GM21447 (cell line): ENCODE measurements around the gene DCLK3.

Source experiments
- ATAC-seq: cut with Tn5 transposase; IDR thresholded peaks from one replicate; pipeline ENCODE4 v1.9.1; 2021; ENCODE audit not compliant: unreplicated experiment

Gene DCLK3

DNA sequence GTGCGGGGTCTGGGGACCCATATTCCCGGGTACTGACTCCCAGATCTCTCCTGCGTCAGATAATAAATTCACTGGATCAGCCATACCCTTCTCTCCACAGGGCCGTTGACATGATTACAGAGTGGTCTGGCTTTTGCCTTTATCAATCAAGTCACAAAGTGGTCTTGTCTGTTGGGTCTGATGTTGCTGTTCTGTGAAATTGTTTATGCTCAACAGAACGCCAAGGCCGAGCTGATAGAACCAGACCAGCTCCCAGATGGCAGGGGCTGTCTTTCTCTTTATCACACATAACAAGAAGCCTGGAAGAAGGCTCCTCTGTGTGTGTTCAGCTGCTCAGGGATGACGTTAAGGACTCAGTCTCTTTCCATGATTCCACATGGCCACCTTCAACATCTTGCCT is 751 bp upstream of the DCLK3 start:
- no peak for ATAC-seq

- ATAC-seq, result no peak
These were observed 318 bp upstream of the DCLK3 start for GRCh38 chr3:36764704-36765038.

DNA sequence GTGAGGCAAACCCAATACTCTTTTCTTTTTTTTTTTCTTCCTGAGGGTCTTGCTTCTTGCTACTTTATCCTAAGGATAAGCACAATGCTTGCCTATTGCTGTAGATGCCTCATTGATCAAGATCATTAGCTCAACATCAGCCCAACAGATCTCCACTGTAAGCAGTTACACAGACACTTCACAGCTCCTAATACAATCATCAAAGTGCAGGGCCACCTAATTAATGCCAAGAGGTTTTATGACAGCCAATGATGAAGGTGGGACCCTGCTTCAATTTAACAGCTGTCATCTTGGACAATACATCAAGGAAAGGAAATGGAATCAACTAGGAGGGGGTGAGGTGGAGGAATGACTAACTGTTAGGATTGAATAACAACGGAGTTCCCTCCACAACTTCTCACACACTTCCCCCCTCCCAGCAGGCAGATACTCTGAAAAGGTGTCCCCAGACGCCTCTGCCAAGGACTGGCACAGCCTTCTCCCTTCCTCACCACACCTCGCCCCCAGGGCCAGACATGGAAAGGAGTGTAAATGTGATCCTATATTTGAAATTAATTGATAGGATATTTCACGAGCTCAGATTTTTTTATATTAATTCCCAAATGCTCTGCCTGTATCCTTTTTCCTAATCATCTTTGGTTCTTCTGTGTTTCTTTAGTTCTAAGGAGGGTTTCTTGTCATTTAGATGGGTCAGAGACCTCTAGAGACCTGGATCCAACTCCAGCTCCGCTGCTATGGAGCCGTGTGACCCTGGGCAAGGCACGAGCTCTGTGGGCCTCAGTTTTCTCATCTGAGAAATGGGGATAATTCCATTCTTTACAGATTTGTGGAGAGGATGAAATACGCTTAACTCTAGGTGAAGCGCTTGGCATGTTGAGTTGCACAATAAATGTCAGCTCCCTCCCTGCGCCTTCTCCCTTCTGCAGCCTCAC is 1.2 kb downstream of the DCLK3 start:
- no peak for ATAC-seq

- no peak for ATAC-seq
These were observed 2.6 kb downstream of the DCLK3 start for GRCh38 chr3:36761779-36762178.

GRCh38 chr3:36756269-36756668 is 8.1 kb downstream of the DCLK3 start:
- no peak for ATAC-seq

DNA sequence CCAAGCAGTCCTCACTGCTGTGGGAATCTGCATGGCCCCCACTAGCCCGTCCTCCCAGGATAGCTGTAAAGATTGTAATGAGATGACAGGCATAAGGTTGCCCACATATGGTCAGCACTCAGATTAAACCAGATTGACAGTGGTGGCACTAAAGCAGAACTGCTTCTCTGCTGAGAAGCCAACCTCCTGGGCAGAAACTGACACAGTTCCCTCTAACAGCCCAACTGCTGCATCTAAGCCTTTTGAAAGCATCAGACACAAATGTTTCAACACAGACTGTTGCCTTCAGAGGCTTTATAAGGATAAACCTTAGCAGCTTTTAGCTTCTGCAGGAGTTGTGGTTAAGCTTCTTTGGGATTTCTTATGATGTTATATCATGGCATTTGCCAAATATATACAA is 13.0 kb downstream of the DCLK3 start:
- ATAC-seq, result no peak

GRCh38 chr3:36750737-36751136 is 13.6 kb downstream of the DCLK3 start:
- ATAC-seq, result no peak

- ATAC-seq, result no peak
These were observed 19.6 kb downstream of the DCLK3 start for GRCh38 chr3:36744763-36745162.

GRCh38 chr3:36743826-36744225 is 20.5 kb downstream of the DCLK3 start:
- no peak for ATAC-seq

GRCh38 chr3:36741285-36741684 is 23.1 kb downstream of the DCLK3 start:
- no peak for ATAC-seq

DNA sequence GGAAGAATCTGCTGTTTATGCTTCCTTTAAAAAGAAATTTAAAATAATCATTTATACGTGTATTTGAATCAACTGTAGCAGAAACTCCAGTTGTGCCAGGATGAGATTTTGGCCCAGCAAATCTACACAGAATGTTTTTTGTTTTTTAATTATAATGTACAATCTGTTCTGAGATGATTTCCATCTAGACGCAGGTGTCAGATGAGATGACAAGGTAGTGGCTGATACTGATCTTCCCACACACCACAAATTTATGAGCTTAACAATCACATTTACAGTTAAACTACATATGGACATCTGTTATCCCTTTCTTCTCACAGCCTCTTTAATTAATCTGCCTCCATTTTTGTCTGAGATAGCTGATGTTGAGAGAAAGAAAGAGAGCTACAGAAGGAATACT is 23.6 kb downstream of the DCLK3 start:
- no peak for ATAC-seq

GRCh38 chr3:36738702-36739101 is 25.7 kb downstream of the DCLK3 start:
- ATAC-seq, result no peak

GRCh38 chr3:36736301-36736700 is 28.1 kb downstream of the DCLK3 start:
- no peak for ATAC-seq

DNA sequence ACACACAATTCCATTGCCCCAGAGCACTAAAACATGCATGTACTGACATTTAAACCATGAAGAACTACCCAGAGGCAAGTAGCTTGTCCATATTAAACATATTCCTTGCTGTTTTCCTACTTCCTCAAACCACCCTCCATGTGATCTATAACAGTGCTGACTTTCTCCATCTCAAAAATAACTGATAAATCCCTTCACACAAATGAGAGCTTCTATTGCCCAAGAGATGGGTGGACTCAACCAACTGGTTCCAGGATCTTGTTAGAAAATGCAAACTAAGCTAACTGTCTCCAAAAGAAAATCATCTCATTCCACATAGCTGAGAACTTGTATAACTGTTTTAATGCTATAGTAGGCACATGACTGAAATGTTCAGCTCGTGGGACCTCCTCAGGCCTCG is 29.6 kb downstream of the DCLK3 start:
- no peak for ATAC-seq

GRCh38 chr3:36733723-36734122 is 30.6 kb downstream of the DCLK3 start:
- no peak for ATAC-seq

- ATAC-seq, result no peak
These were observed 31.1 kb downstream of the DCLK3 start for GRCh38 chr3:36733162-36733696.

GRCh38 chr3:36730966-36731365 is 33.4 kb downstream of the DCLK3 start:
- no peak for ATAC-seq

DNA sequence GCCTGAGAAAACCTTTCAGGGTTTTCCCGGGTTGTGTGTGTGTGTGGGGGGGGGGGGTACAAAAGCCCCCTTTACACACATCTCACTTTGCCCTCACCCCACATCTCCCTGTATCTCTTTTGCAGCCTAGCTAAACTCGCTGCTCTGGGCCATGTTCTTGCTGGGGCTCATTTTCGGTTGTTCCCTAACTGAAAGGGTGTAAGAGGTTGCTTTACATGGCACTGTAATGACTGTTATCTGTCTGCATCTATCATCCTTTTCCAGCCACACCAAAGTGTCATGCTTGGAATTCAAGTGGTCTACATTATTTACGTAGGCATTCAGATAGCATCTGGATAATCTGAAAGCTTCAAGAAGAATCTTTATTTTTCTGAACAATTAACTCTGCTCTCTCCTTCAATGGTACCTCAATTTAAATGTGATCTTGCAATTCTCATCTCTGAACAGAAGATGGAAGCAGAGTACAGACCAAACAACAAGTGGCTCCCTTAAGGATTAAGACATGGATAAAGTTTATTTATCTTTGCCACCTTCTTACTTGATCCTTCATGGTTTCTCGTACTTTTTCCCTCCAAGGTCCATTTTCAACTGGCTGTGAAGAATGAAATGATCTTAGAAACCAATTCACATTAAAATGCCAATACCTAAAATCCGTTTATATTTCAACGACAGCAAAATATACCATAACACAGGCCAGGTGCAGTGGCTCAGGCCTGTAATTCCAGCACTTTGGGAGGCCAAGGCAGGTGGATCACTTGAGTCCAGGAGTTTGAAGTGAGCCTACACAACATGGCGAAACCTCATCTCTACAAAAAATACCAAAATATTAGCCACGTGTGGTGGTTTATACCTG is 34.9 kb downstream of the DCLK3 start:
- no peak for ATAC-seq

GRCh38 chr3:36714343-36715086 is 49.8 kb downstream of the DCLK3 start:
- no peak for ATAC-seq

DNA sequence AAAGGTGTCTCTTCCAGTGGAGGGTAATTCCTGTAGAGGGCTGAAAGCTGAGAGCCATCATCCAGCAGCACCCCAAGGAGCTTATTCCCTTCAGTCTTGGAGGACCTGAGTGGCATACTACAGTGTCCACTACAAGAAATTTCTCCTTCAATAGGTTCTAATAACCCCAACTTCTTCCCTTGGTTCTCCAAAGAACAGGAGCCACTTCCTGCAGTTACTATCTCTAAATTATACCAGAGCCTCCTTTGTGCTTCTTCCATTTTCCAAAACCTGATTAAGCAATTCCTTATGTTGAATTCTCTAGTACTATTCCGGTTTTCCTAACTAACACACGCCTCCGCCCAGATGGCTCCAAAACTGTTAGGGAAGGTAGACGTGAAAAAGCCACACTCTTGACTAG is 50.4 kb downstream of the DCLK3 start:
- no peak for ATAC-seq

DNA sequence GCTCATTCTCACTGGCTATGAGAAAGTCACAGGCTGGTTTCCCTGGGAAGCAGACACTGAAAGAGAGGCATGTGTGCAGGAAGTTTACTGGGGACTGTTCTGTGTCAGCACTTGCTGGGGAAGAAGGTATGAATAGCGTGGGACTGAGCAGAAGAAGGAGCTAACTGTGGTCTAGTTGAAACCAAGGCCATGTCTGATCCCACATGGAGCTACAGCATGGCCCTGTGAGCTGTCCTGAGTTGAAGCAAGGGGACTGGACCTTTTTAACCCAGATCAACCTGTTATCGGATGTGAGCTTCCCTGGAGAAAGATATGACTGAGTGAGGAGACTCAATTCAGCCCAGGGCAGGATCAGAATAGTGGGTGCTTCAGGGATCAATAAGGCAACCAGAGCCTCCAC is 53.7 kb downstream of the DCLK3 start:
- ATAC-seq, result no peak
